Measurements from ENCODE around the gene HPS4. TPM values are rescaled to one million over a fixed set of nuclear protein-coding genes. Genes with fewer than 3 reads are reported as not detected.
"Not testable (repeated sequence)": the region's sequence is repeated elsewhere in the genome, so short reads cannot be mapped to it uniquely, and the experiment has no call there.

Gene HPS4
- polyA plus RNA-seq (ENCODE audit: insufficient read length in 4 of 4) = 10 to 100 TPM; 23.0 to 39.0 (median 31.9) TPM

GRCh38 chr22:26483439-26484359 is at the start of gene HPS4, which contains the start of gene SRRD:
Gene HPS4 (minus strand): TSS chr22:26483783. CDS start chr22:26481762, 2,021 bp downstream.
Gene SRRD (plus strand): TSS chr22:26483877. CDS start chr22:26483891, 14 bp downstream.
- DNase-seq (ENCODE audit: low read depth in 4 of 4, low spot score in 3 of 4) = peak in 3 of 4 donors; percentile 82 to 85 (median 84)

- no peak for DNase-seq (ENCODE audit: low read depth in 4 of 4, low spot score in 3 of 4)
These were observed 45.8 kb upstream of the HPS4 start for GRCh38 chr22:26529345-26529744.

GRCh38 chr22:26528518-26528917 is 44.9 kb upstream of the HPS4 start:
- not testable (repeated sequence) for DNase-seq (ENCODE audit: low read depth in 4 of 4, low spot score in 3 of 4)

- no peak for DNase-seq (ENCODE audit: low read depth in 4 of 4, low spot score in 3 of 4)
These were observed 44.2 kb upstream of the HPS4 start for GRCh38 chr22:26527574-26528465.

- DNase-seq (ENCODE audit: low read depth in 4 of 4, low spot score in 3 of 4) = no peak
These were observed 43.6 kb upstream of the HPS4 start for GRCh38 chr22:26527167-26527566.

GRCh38 chr22:26525946-26526564 is 42.5 kb upstream of the HPS4 start:
- no peak for DNase-seq (ENCODE audit: low read depth in 4 of 4, low spot score in 3 of 4)

- no peak for DNase-seq (ENCODE audit: low read depth in 4 of 4, low spot score in 3 of 4)
These were observed 41.3 kb upstream of the HPS4 start for GRCh38 chr22:26524870-26525269.

- DNase-seq (ENCODE audit: low read depth in 4 of 4, low spot score in 3 of 4) = no peak
These were observed 39.0 kb upstream of the HPS4 start for GRCh38 chr22:26522592-26522991.

- DNase-seq (ENCODE audit: low read depth in 4 of 4, low spot score in 3 of 4) = no peak
These were observed 38.4 kb upstream of the HPS4 start for GRCh38 chr22:26522012-26522411.

GRCh38 chr22:26517429-26517828 is 33.8 kb upstream of the HPS4 start:
- no peak for DNase-seq (ENCODE audit: low read depth in 4 of 4, low spot score in 3 of 4)

- no peak for DNase-seq (ENCODE audit: low read depth in 4 of 4, low spot score in 3 of 4)
These were observed 32.9 kb upstream of the HPS4 start for GRCh38 chr22:26516503-26516902.

GRCh38 chr22:26515931-26516330 is 32.3 kb upstream of the HPS4 start:
- no peak for DNase-seq (ENCODE audit: low read depth in 4 of 4, low spot score in 3 of 4)

GRCh38 chr22:26514419-26515161 is 31.0 kb upstream of the HPS4 start:
- no peak for DNase-seq (ENCODE audit: low read depth in 4 of 4, low spot score in 3 of 4)

- no peak for DNase-seq (ENCODE audit: low read depth in 4 of 4, low spot score in 3 of 4)
These were observed 30.3 kb upstream of the HPS4 start for GRCh38 chr22:26513838-26514237.

- DNase-seq (ENCODE audit: low read depth in 4 of 4, low spot score in 3 of 4) = peak; percentile 74 to 86 (median 81)
These were observed 28.7 kb upstream of the HPS4 start, which contains the start of gene TFIP11 for GRCh38 chr22:26512149-26512793. Gene TFIP11 (minus strand): TSS chr22:26512473. CDS start chr22:26510272, 2,201 bp downstream.

GRCh38 chr22:26508148-26508547 is 24.6 kb upstream of the HPS4 start:
- no peak for DNase-seq (ENCODE audit: low read depth in 4 of 4, low spot score in 3 of 4)

GRCh38 chr22:26503758-26504157 is 20.2 kb upstream of the HPS4 start:
- DNase-seq (ENCODE audit: low read depth in 4 of 4, low spot score in 3 of 4) = no peak

- DNase-seq (ENCODE audit: low read depth in 4 of 4, low spot score in 3 of 4) = no peak
These were observed 19.3 kb upstream of the HPS4 start for GRCh38 chr22:26502688-26503561.

All from left renal pelvis (tissue), 4 donors.